Heart right ventricle (tissue), 16 donors: Measurements from ENCODE around the gene LSM14A. TPM values are rescaled to one million over a fixed set of nuclear protein-coding genes. Genes with fewer than 3 reads are reported as not detected.

Source experiments
- ATAC-seq, 8 donors: fragments of 200-7000 bp; cut with Tn5 transposase; one replicate each; pipeline ENCODE4 v1.9.1; 2020; ENCODE audit warnings: mild to moderate bottlenecking in 8 of 8, moderate library complexity in 8 of 8, moderate number of reproducible peaks in 1 of 8
- DNase-seq, 2 donors: peaks; one replicate each; pipeline ENCODE4 v3.0.0-alpha.2; 2020
- H3K27ac ChIP-seq, 10 donors: fragments of 200-600 bp; sonication (generic) in 2 of 10; one replicate each; pipeline versions ENCODE4 v1.5.0 to v1.8.0; 2020 to 2022; ENCODE audit warnings: mild to moderate bottlenecking in 3 of 10
- H3K27me3 ChIP-seq, 7 donors: fragments of 200-600 bp; one replicate each; pipeline ENCODE4 v1.8.0; 2021 to 2022; ENCODE audit warnings: mild to moderate bottlenecking in 2 of 7
- H3K36me3 ChIP-seq, 9 donors: fragments of 200-600 bp; sonication (generic) in 1 of 9; one replicate each; pipeline versions ENCODE4 v1.5.0 to v1.8.0; 2020 to 2022; ENCODE audit warnings: mild to moderate bottlenecking in 2 of 9
- H3K4me1 ChIP-seq, 9 donors: fragments of 200-600 bp; sonication (generic) in 1 of 9; one replicate each; pipeline versions ENCODE4 v1.5.0 to v1.8.0; 2020 to 2022; ENCODE audit warnings: mild to moderate bottlenecking in 4 of 9
- H3K4me3 ChIP-seq, 10 donors: fragments of 200-600 bp; sonication (generic) in 2 of 10; one replicate each; pipeline versions ENCODE4 v1.5.0 to v1.8.0; 2020 to 2022; ENCODE audit warnings: mild to moderate bottlenecking in 7 of 10, moderate library complexity in 2 of 10
- H3K9me3 ChIP-seq, 11 donors: fragments of 200-600 bp in 10 of 11; sonication (generic) in 2 of 11; one replicate each; pipeline versions ENCODE4 v1.5.0 to v1.8.0; 2013 to 2022; ENCODE audit warnings: mild to moderate bottlenecking in 2 of 11, control low read depth in 1 of 11, moderate library complexity in 1 of 11
- WGBS, 2 donors: extraction: QIAGEN DNeasy Blood & Tissue Kit; methylation state at CpG; one replicate each; pipeline ENCODE4 v1.1.7; 2013; ENCODE audit warnings: inconsistent platforms in 1 of 2; 5-methylcytosine and 5-hydroxymethylcytosine counted together
- intact Hi-C, 10 donors: fragments of 100-400 bp; cut with DNase I; formaldehyde crosslinking; loops; one replicate each; pipeline versions ENCODE4 v1.11.1 to v1.14.2; 2022
- polyA plus RNA-seq, 2 donors: library from polyadenylated mRNA; stranded (reverse); fragments of 200-250 nt; gene quantifications; one replicate each; pipeline ENCODE4 v1.2.3, GENCODE V29; 2013
- total RNA-seq, 10 donors: library from RNA; stranded (reverse); fragmentation: NEBNext Ultra II Directional in 3 of 10; extraction: Animal tissue kit (Norgen Biotek cat#: 25700) in 3 of 10; gene quantifications; one replicate each; pipeline versions ENCODE4 v1.2.1 to v1.2.4, GENCODE V29; 2021 to 2023
- TF ChIP-seq, protein P1 (sequence below), 9 donors: fragments of 200-600 bp; sonication (generic) in 2 of 9; IDR thresholded peaks; one replicate each; pipeline versions ENCODE4 v1.5.0 to v1.8.0; 2021 to 2022; ENCODE audit warnings: antibody characterized with exemption in 9 of 9, mild to moderate bottlenecking in 5 of 9, moderate library complexity in 1 of 9
- donor health status: Arrhythmogenic right ventricular cardiomyopathy.
- donor health status: ischemic (EF 13 %, LVEDD 7.1; RV severe dilation, severe dysfunction).
- donor health status: healthy with polysubstance abuse.
- donor health status: DM: no; HTN: yes; CAD: no.
- donor health status: DM: no; HTN: no; CAD: no.
- donor health status: ischemic (EF 25% LVEDD 6.9; RV normal size, moderate dysfunction).
- donor health status: ischemic (EF 25% LVEDD 5.7; RV mildly dilated, moderate dysfunction).
- donor health status: healthy.
- donor health status: DM: yes; HTN: yes; CAD: no.
- donor health status: Ischemic cardiomyopathy.
- donor health status: ischemic (EF 35%, LVEDD 5.7; RV mildly dilated, moderate dysfunction).
- donor health status: nonischemic (EF 11% LVEDD 7.7; RV severe dilation, severe dysfunction).
- donor health status: DM: yes; HTN: yes; CAD: no.
- donor health status: PGD.
- donor health status: ischemic (EF 29% LVEDD 5.4; RV normal size, mild dysfunction).
- donor health status: nonischemic (EF 23%, LVEDD 6.1; RV moderate dilation, normal function).

The LSM14A gene
- total and polyA plus RNA-seq, 12 donors = 44.7 to 78.0 (median 66.1) TPM

DNA sequence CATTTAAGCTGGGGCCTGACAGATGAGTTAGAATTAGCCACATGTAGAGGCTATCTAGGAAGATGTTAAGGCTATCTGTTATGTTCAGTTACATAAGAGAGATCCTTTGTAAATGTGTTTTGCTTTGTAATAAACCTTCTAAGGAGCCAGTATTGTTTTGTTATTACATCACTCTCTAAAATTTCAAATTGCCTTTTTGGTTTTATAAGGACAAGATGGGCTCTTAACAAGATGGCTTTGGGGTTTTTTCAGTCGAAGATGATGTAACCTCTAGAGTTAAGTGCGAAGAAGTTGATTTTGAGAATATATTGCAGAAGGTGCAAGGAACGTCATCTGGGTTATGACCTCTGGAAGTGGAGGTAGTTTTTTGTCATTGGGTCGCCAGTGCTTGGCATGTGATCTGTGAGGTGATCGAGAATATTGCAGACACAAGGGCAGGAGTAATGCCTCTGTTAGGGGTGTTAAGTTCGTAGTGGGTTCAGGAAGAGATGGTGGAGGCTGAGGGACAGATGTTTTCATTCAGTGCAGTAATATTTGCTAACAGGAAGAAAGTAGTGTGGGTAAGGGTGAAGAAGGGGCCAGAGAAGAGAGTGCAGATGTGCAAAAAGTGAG, 12.7 kb downstream of the LSM14A start:
- intact Hi-C loops = loop anchor here in 1 of 10 donors (5.0 kb wide), 1 partner anchor 32 kb away; no protein-coding TSS in a partner anchor
- DNase-seq (no peak), ATAC-seq (peak in 3 of 8 donors; percentile 19 to 29 (median 23))
- H3K36me3 ChIP-seq = peaks cover 0 to 9% (median 0%) of the 10 kb centered on the region in 9 donors
- peak overlapping the region in 1 of 10 donors; percentile 11 for H3K4me3 ChIP-seq
- H3K27ac ChIP-seq = peak overlapping the region in 3 of 10 donors; percentile 6 to 35 (median 33)
- H3K4me1 ChIP-seq = peaks cover 7 to 100% (median 89%) of the 10 kb centered on the region in 9 donors
- H3K27me3 ChIP-seq = no peaks in the 10 kb centered on the region
- WGBS, 2 donors = 49 to 53% methylated on average over 6 of the region's 6 CpGs
- no peaks in the 10 kb centered on the region for H3K9me3 ChIP-seq
- TF ChIP-seq, protein P1, sequence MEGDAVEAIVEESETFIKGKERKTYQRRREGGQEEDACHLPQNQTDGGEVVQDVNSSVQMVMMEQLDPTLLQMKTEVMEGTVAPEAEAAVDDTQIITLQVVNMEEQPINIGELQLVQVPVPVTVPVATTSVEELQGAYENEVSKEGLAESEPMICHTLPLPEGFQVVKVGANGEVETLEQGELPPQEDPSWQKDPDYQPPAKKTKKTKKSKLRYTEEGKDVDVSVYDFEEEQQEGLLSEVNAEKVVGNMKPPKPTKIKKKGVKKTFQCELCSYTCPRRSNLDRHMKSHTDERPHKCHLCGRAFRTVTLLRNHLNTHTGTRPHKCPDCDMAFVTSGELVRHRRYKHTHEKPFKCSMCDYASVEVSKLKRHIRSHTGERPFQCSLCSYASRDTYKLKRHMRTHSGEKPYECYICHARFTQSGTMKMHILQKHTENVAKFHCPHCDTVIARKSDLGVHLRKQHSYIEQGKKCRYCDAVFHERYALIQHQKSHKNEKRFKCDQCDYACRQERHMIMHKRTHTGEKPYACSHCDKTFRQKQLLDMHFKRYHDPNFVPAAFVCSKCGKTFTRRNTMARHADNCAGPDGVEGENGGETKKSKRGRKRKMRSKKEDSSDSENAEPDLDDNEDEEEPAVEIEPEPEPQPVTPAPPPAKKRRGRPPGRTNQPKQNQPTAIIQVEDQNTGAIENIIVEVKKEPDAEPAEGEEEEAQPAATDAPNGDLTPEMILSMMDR (IDR thresholded peaks at IDR 0.05) = no peak

DNA sequence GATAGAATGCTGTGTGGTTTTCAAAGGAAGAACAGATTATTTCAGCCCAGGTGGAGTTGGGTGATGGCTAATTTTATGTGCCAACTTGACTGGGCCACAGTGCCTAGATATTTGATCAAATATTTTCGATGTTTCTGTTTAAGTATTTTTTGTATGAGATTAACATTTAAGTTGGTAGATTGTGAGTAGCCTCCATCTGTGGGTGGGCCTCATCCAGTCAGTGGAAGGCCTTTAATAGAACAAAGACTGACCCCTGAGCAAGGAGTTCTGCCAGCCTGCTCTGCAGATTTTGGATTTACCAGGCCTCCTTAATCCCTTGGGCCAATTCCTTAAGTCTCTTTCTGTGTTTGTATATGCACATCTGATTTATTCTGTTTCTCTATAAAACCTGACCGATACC, 13.9 kb downstream of the LSM14A start:
- ATAC-seq (no peak), DNase-seq (no peak)
- Histone ChIP-seq H3K27me3 (no peaks in the 10 kb centered on the region), H3K36me3 (peaks cover 0 to under 1% (median 0%) of the 10 kb centered on the region in 9 donors), H3K4me3 (no peak overlapping the region), H3K9me3 (no peaks in the 10 kb centered on the region), H3K4me1 (peaks cover 7 to 100% (median 89%) of the 10 kb centered on the region in 9 donors), H3K27ac (no peak overlapping the region)
- 94 to 97% methylated on average over 2 of the region's 2 CpGs for WGBS, 2 donors
- intact Hi-C loops = no loop called here
- TF ChIP-seq, protein P1 (IDR thresholded peaks at IDR 0.05) = no peak

DNA sequence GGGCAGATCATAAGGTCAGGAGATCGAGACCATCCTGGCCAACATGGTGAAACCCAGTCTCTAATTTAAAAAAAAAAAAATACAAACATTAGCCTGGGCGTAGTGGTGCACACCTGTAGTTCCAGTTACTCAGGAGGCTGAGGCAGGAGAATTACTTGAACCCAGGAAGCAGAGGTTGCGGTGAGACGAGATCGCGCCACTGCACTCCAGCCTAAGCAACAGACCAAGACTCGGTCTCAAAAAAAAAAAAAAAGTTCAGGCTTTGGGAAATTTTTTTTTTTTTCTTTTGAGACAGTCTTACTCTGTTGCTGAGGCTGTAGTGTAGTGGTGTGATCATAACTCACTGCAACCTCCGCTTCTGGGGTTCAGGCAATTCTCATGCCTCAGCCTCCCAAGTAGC, 14.7 kb downstream of the LSM14A start:
- H3K27ac ChIP-seq = no peak overlapping the region
- TF ChIP-seq, protein P1 (IDR thresholded peaks at IDR 0.05) = no peak
- H3K4me3 ChIP-seq = no peak overlapping the region
- intact Hi-C loops = no loop called here
- H3K4me1 ChIP-seq = peaks cover 7 to 99% (median 89%) of the 10 kb centered on the region in 9 donors
- ATAC-seq (no peak), DNase-seq (no peak)
- no peaks in the 10 kb centered on the region for H3K36me3 ChIP-seq
- WGBS, 2 donors = 97 to 99% methylated on average over 8 of the region's 8 CpGs
- no peaks in the 10 kb centered on the region for H3K9me3 ChIP-seq
- H3K27me3 ChIP-seq = no peaks in the 10 kb centered on the region

DNA sequence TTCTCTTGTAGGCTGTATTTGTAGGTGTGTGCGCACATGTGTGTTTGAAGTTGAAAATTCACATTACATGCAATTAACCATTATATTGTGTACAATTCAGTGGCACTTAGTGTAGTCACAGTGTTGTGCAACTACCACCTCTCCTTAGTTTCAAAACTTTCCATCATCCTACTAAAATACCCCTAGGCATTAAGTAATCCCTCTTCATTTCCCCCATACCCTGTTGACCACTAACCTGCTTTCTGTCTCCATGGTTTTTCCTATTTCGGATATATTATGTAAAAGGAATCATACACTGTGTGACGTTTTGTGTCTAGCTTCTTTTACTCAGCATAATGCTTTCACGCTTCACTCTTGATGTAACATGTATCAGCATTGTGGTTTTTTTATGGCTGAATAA, 16.1 kb downstream of the LSM14A start:
- TF ChIP-seq, protein P1 (IDR thresholded peaks at IDR 0.05) = no peak
- ATAC-seq (peak in 1 of 8 donors; percentile 18), DNase-seq (no peak)
- intact Hi-C loops = no loop called here
- H3K27ac ChIP-seq = no peak overlapping the region
- no peaks in the 10 kb centered on the region for H3K9me3 ChIP-seq
- H3K36me3 ChIP-seq = peaks cover 0 to 3% (median 0%) of the 10 kb centered on the region in 9 donors
- H3K27me3 ChIP-seq = no peaks in the 10 kb centered on the region
- H3K4me3 ChIP-seq = no peak overlapping the region
- 83 to 86% methylated on average over 4 of the region's 4 CpGs for WGBS, 2 donors
- peaks cover 7 to 93% (median 79%) of the 10 kb centered on the region in 9 donors for H3K4me1 ChIP-seq
